HG02885 (cell line): ENCODE results near the gene ZNF483.
"Not testable (repeated sequence)": the region's sequence is repeated elsewhere in the genome, so short reads cannot be mapped to it uniquely, and the experiment has no call there.

Experiments
- ATAC-seq: cut with Tn5 transposase; IDR thresholded peaks from one replicate; pipeline ENCODE4 v1.9.1; 2021; ENCODE audit warnings: mild to moderate bottlenecking; ENCODE audit not compliant: unreplicated experiment, poor library complexity

Gene ZNF483

DNA sequence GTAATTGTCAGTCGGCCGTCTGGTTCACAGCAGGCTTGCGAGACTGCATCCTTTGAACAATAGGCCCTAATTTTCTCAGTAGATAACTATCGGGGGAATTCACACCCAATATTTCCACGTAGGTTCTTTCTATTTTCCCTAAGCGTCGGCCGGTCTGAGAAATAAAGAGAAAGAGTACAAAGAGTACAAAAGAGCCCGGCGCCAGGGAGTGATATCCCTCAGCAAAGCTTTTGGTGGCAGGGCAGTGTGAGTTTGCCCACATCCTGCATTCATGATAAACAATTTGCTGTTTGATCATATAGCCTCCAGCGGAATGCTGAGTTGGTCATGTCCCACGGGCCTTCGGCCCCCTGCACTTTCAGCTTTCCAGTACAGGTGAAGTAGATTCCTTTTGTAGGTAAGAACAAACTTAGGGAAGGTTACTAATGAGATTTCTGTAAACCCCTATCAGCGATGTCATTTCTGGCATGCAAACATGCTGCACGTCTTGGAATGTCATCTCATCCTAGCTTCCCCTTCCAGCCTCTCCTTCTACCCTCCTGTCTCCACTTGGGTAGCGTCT, 79.2 kb downstream of the ZNF483 start:
- no peak for ATAC-seq

DNA sequence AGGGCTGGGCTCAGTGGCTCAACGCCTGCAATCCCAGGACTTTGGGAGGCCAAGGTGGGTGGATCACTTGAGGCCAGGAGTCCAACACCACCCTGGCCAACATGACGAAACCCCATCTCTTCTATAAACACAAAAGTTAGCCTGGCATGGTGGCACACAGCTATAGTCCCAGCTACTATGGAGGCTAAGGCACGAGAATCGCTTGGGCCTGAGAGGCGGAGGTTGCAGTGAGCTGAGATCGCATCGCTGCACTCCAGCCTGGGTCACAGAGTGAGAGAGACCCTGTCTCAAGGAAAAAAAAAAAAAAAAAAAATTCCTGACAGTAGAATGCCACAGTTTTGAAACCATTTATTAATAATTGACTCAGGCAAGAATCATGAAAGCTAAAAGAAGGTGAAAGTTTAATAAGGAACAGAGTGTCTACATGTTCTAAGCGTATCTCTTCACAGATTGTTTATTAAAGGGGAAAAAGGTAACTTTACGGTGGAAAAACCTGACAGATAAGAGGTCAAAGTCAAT, 80.1 kb downstream of the ZNF483 start:
- no peak for ATAC-seq

DNA sequence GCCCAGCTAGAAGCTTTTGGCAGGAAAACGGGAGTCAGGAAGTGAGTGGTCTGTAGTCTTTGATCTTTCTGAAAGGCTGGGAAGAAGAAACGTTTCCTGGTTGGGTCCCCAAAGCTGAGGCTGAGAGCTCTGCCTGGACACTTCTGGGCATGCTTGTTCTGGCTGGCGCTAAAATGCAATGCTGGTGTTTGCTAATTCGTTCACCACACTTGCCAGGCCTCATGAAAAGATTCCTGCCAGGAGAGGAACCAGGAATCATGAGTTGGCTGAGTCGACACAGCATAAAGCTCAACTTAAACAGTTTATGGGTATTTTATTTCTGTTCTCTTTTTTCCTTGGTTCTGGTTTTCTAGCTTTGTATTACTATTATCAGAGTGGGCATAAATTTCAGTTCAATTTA, 85.2 kb downstream of the ZNF483 start:
- ATAC-seq: no peak

DNA sequence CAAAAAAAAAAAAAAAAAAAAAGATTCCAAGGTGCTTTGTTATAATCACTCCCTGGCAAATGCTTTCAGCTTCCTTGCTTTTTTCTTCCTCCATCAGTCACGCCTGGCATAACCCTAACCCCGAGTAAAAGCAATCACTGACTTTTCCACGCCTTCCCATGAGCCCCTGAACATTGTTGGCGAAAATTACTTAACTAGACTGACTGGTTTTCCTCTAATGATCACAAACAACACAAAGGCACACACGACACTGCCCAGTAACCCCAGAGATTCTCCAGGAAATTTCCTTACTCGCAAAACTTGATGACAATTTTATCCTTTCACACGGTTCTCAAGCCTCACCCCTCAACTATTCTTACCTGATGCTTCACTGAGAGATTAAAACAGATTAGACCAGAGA, 85.9 kb downstream of the ZNF483 start:
- no peak for ATAC-seq

DNA sequence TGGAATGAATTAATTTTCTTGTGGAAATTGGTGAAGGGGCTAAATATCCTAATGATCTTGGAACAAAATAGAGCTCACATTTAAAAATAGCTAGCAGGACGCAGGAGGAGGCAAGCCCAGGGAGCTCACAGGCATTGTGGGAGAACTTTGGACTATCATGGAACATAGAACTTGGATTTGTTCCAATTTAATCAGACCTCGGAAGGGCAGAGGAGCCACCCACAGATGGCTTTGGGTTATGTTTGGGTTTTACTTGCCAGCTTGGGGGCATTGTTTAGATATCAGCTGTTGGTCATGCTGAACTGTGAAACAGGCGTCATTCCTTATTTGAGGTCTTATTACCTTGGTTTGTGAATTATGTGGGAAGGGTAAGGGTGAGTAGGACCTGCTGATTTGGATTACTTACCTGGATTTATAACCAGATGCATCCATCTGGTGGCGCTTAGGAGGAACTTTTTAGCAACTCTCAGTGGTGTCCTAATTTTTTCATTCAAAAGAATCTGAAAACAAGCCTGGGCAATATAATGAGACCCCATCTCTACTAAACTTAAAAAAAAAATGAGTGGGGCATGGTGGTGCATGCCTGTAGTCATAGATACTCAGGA, 88.6 kb downstream of the ZNF483 start:
- no peak for ATAC-seq

DNA sequence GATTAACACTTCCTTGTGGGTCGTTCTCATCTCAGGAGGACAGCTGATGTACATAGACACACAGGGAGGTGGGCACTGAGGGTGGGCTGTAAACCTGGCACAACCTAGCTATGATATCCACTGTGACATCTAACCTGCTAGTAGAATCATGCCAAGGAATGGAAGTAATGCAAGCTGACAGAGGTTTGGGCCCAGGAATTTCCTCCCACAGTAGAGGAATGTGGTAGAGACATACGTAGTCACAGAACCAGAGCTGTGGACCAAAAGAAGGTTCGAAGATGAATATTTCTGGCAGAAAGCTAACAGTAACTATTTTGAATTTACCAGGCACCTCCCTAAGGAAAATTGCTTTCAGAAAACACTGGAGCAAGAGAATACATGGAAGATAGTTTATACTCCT, 90.9 kb downstream of the ZNF483 start:
- ATAC-seq: no peak

DNA sequence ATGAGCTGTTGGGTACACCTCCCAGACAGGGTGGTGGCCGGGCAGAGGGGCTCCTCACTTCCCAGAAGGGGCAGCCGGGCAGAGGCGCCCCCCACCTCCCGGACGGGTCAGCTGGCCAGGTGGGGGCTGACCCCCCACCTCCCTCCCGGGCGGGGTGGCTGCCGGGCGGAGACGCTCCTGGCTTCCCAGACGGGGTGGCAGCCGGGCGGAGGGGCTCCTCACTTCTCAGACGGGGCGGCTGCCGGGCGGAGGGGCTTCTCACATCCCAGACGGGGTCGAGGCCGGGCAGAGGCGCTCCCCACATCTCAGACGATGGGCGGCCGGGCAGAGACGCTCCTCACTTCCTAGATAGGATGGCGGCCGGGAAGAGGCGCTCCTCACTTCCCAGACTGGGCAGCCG, 92.4 kb downstream of the ZNF483 start:
- not testable (repeated sequence) for ATAC-seq

DNA sequence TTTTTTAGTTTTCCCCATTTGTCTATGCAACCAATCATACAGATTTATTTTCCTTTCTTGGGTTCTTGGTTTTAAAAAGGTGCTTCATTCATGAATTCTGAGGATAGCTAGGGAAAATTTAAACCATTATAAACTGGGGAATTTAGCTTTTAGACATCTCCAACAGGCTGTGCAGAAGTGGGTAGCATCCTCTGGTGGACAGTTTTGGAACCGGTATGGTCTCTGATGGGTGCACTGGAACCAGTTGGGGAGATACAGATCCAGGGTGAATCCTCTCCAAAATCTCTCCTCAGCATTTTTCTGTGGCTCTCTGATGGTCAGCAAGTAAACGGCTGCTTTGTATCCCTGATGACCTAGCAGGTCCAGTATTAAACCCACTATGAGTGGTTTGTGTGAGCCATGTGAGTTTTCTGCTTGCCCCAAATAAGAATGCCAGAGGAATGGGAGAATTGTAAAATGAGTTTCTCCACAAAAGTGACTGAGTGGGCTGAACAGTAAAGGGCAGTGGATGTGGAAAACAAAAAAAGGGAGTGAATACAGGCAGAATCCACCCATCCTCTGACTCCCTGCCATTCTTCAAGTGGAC, 97.0 kb downstream of the ZNF483 start:
- no peak for ATAC-seq

DNA sequence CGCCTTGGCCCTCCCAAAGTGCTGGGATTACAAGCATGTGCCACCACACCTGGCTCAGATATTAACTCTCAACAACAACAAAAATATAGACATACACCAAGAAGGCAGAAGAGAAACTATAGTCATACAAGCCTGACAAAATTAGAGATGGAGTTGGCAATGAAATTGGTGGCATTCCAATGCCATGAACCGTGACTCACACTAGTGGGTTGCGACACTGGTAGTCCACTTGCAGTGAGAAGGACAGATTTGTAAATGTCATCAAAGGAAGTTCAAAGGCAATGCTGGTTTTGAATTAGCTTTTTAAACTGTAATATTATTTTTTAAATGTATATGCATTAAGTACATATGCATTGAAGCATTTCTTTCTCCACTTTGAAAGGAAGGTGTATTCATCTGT, 97.6 kb downstream of the ZNF483 start:
- no peak for ATAC-seq
